NCI-H1436 (cell line): ENCODE measurements around the gene TSPAN18.

Experiments
- DNase-seq: peaks from one replicate; lab custom pipeline; 2025; lab: John Stamatoyannopoulos, UW

TSPAN18 gene

DNA sequence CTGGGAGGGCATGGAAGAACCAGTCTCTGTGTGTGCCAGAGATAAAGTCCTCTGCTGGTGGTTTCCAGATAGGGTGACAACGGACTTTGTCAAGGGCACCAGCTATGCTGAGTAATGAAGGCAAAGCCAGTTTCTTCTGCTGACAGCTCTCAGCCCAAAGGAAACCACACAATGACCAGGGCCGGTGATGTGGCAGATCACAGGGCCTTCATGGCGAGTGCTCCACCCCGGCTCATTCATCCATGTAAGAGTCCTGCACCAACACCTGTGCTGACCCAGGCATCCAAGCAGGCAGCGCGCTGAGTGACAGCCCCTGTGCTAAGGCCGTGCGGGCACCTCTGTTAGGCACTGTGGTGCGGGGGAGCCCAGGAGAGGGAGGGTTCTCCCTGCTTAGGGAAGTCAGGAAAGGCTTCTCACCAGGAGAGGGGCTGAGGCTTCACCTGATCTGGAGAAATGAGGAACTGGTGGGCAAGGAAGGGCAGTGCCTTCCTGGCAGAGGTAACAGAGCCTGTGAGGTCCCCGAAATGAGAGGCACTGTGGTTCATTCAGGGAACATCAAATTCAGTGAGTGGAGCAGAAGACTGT, 190.1 kb downstream of the TSPAN18 start:
- no peak for DNase-seq

DNA sequence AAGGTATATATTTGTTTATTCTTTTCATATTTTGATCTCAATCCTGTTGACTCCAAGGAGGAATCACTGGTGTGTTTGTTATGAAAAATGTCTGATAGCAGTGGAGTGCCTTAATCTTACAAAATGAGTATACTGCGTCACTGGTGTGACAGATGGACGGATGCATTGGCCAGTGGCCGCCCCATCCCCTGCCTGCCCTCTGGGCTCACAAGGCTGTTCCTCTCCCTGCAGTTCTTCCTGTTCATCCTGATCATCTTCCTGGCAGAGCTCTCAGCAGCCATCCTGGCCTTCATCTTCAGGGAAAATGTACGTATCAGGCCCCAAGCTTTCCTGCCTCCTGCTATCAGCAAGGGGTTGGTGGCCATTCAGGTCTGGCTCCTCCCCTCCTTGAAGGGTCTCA, 191.0 kb downstream of the TSPAN18 start:
- DNase-seq: no peak

DNA sequence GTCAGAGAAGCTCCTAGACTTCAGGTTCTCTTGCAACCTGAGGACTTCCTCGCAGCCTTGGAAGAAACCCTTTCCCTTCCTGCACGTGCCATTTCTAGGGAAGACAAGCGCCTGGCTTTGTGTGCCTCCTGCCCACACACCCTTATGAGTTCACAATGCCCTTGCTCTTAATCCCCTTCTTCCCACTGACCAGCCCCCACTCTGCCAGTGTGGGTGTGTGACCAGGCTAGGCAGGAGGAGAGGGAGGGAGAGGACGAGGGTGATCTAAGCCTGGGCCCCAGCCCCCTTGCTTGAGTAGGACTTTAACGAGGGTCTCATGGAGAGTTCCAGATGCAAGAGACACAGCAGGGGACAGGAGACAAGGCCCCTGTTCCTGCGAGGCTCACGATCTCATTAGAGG, 193.7 kb downstream of the TSPAN18 start:
- no peak for DNase-seq

DNA sequence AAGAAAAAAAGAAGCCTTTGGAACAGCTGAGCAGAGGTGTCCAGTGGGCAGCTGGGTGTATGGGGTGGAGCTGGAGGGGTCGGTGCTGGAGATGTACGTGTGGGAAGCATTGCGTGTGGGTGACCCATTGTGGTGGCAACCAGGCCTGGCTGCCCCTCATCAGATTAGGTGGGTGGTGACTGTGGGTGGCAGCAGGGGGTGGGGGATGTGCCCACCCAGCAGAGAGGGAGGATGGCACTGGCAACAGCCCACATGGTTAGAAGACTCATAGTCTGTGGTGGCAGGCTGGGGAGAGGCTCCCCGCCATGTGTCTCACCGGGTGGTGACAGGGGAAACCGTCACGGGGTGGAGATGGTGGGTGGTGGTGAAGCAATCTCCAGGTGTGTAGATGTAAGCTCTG, 196.4 kb downstream of the TSPAN18 start:
- DNase-seq: no peak

DNA sequence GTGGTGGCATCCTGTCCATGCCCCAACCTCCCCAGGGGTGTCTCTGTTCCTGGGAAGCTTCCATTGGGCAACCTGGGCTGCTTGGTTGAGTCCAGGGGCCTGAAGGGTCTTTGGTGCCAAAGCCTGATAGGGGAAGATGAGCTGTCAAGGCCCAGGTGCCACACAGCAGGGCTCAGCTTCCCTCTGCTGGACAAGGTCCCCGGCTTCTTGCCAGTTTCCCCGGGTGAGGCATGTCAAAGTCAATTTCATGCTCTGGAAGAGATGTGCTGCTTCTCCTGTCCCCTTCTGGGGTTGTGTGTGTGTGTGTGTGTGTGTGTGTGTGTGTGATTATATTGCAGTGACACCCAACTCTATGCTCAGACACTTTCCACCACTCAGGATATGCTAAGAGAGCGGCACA, 197.0 kb downstream of the TSPAN18 start:
- DNase-seq: no peak

DNA sequence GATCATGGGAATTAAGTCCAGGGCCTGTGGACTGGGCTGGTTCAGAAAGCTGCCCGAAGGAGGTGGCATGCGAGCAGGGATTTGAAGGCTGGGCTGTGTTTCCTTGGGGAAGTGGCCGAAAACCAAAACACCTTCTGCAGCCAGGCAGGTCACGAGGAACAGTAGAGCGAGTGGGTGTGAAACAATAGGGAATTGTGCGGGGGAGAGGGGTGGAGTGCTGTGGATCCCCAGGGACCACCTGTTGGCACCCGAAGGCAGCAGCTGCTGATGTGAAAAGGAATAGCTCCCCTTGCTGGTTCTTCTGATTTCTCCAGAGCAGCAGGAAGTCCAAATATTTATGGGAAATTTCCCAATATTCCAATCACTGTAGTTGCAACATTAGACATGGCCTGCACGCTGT, 199.3 kb downstream of the TSPAN18 start:
- DNase-seq: no peak

DNA sequence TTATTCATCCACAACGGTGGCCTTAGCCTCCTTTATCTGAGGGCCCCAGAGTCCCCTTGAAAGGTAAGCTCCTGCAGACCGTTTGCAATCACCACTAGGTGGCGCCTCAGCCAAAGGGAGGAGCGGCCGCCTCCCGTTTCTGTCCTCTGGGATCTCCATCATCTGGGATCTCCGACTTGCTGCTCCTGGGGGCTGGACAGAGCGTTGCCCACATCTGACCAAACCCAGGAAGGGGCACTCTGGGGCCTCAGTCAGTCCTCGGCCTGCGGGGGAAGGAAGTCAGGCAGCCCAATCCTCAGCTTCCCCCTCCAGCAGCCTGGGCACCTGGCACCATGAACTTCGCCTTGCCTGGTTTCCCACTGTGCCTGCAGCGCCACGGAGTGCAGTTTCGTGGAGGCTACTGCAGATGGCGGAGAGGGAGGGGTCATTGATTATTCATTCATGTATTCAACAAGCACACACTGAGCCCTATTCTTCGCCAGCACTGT, 200.5 kb downstream of the TSPAN18 start:
- DNase-seq: peak; percentile 75

DNA sequence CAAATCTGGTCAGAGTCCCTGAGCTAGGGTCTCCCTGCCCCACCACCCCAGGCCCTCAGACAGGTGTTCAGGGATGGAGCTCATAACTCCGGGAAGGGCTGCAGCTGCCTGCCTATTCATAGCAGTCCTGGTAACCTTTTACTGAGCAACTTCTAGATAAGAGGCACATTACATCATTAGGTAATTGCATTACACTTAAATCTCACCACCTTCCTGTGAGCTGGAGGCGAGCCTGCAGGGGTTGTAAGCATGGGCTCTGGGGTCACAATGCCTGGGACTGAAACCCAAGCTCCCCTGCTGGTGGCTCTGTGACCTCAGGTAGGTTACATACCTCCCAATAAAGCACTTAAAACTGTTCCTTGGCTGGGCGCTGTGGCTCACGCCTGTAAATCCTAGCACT, 201.4 kb downstream of the TSPAN18 start:
- no peak for DNase-seq

DNA sequence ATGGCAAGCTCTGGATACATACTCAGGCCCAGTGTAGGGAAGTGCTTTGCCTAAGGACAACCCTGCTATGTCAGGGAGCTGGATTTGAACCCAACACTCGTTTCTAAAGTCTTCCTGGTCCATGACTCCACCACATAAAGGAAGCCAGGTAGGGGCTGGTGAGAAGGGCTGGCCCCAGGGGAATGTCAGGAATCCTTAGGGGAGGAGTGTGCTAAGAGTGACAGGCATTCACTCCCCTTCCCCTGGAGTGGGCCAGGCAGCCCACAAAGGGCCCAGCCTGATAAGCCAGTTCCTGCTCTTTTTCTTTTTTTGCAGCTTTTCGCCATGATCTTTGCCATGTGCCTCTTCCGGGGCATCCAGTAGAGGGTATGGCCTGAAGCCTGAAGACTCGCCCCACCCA, 202.1 kb downstream of the TSPAN18 start:
- peak; percentile 30 for DNase-seq

DNA sequence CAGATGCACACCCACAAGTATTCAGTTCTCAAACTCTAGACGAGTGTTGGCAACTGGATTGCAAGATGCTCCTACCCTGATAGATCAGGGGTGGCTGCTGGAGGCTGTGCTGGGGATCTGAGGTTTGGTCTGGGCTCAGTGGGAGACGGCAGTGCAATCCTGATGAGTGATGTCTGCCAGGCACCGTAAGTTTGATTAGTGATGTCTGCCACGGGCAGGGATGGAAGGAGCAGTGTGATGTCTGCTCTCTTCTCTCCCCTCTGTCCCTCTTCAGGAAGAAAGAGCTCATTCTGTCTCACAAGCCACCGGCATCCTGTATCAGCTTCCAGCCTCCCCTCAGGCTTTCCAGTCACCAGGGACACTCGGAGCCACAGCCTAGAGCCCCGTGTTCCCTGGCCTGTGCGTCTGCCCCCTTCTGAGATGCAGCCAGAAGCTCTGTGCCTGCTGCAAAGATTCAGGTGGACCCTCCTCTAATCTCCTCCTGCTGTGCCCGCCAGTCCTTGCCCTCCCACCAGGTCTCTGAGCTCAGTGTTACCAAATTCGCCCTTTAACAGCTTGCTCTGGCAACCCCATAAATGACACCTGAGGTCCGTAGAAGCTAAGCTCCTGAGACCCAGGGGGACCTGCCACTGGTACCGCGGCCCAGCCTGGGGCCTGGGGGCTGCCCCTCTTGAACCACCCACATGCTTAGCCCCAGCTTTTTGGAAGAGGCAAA, 204.0 kb downstream of the TSPAN18 start:
- no peak for DNase-seq

DNA sequence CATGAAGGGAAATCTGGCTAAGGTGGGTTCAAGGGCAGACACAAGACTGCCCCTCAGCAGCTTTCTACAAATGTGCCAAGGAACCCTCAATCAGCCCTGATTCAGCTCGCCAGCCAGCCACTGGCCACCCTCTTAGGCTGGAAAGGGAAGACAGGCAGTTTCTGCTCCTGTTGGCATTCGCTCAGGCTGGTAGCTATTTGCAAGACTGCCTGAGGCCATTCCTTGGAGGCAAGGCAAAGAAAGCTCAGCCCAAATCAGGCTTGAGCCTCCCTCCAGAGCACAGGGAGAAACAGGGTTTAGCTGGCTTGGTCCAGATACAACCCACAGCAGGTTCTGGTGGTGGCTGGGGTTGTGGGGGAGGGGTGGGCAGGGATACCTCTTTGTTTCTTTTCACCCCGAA, 204.7 kb downstream of the TSPAN18 start:
- DNase-seq: no peak

DNA sequence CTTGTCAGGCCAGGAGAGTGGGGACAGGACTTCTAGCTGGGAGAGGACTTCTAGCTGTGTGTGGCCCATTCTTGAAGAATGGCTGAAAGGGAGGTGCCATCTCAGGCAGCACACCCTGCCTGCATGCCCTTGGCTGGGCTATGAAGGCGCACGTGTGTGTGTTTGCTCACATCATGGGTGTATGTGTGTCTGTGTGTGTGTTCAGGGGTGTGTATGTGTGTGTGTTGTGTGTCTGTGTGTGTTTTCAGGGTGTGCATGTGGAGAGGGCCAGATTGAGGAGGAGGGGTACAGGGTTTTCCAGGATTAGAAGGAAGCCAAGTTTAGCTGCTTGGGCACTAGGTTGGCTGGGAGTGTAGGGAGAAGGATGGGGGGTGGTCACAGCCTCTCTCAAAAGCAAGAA, 207.3 kb downstream of the TSPAN18 start:
- DNase-seq: no peak

DNA sequence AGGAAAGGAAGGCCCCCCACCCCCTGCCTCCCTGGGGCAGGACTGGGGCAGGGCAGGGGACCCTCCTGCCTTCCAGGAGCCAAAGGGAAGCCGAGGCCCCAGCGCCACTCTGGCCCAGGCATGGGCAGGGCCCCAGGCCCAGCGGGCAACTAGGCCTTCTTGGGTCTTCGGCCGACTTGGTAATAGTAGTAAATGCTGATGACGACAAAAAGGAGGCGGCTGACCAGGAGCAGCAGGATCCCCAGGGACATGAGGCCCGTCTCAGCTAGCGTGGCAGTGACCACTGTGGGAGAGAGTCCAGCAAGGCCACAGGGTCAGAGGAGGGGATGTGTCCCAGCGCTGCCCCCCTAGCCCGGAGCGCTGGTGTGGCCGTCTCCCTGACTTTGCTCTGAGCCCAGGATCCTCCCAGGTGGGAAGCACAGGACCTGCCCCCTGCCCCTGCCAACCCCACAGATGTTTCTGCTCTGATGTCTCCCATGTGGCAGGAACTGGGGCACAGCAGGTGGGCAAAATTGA, 208.0 kb downstream of the TSPAN18 start:
- no peak for DNase-seq

DNA sequence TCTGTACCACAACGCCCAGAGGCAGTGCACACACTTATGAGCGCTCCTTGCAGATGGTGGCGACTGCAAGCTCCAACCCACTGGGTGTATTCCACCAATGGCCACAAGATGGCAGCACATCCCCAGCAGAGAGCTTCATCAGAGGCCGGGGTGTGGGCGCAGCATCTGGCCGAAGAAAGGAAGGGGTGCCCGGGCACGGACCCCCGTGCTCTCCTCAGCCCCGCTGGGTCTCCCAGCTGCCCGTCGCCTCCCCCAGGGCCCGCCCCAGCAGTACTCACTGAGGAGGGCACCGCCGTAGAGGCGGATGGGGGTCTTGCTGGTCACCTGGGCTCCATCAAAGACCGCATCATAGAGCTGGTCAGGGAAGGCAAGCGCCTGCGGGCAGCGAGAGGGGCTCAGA, 209.8 kb downstream of the TSPAN18 start:
- DNase-seq: peak; percentile 74

DNA sequence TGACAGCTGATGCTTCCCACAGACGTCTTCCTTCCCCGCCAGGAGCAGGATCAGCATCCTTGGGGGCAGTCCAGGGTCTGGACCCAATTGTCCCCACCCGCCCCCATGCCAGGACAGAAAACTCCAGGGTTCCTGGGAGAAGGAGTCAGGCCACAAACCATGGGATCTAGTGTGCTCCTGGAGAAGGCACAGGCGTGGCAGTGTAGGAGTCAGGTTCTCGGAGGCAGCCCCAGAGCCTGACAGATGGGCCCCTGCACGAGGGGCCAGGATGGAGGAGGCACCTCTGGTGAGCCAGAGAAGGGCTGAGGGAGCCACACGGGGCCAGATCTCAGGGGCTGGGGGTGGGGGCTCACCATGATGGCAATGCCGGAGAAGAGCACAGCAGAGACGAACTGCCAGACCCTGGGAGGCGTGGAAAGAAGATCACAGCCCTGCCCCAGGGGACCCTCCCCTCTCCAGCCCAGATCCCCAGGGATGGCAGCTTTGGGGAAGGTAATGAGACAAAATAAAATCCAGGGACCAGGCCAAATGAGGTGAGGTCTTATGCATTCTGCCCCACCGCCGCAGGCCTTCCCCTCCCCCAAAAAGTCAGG, 210.3 kb downstream of the TSPAN18 start:
- DNase-seq: peak; percentile 32

DNA sequence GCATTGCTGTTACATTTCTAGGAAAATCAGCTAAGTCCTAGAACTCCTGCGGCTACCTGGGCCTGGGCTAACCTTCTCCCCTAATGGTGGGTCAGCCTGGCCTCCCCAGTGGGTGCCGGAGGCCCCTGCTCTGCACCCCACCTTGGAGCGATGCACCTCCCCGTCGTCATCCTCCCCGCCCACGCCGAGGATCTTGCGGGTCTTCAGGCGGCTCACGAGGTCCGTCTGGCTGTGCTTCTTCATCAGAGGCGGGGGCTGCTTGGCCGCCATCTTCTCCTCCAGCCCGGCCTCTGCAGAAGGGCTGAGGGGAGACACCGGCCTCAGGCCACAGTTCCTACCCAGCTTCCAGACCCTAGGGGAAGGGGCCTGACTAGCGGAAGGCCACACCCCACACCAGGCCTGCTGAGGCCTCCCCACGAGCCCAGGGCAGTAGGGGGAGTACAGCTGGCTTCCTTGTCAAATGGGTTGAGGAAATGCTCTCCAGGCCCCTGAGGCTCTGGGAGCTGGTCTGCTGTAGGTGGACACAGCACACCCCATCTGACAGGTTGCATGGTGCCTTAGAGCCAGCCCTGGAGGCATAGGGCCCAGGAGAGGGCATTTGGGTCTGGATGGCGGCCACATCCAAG, 211.4 kb downstream of the TSPAN18 start:
- no peak for DNase-seq

DNA sequence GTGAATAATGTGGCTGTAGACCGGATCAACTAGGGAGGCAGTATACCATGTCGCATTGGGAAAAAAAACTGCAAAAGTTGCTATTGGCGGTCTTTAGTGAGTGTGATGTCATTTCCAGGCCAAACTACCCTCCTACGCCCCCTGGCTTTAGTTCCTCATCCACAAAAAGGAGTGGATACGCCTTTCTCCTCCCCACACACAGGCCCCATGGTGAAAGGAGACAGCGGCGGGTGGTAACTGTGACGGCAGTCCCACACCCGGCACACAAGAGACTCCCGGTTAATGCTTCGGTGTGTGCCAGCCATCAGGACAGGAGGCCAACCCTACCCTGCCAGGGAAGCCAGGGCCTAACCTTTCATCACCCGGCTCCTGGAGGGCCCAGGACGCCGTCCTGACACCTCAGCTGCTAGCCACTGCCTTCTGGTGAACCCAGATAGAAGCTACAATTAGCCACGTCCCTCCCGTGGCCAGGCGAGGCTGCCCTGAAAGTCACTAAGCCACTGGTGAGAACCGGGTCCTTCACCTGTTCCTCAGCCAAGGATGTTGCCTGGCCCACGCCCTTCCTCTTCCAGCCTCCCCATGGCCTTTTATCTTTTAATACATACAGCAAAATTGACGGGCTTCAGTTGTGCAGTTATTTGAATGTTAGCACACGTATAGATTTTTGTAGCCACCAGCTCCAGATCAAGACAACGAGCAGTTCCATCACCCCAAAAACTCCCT, 213.1 kb downstream of the TSPAN18 start:
- DNase-seq: no peak

DNA sequence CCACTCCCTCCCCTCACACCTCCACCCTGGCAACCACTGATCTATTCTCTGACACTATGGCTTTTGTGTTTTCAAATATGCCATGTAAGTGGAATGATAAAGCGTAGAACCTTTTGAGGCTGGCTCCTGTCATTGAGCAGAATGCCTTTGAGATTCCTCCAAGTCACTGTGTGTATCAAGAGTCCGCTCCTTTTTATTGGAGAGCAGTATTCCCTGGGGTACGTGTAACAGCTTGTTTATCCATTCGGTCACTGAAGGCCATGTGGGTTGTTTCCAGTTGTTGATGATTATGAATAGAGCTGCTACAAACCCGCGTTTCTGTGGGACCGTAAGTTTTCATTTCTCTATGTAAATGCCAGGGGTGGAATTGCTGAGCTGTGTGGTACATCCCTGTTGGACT, 213.6 kb downstream of the TSPAN18 start:
- DNase-seq: no peak

DNA sequence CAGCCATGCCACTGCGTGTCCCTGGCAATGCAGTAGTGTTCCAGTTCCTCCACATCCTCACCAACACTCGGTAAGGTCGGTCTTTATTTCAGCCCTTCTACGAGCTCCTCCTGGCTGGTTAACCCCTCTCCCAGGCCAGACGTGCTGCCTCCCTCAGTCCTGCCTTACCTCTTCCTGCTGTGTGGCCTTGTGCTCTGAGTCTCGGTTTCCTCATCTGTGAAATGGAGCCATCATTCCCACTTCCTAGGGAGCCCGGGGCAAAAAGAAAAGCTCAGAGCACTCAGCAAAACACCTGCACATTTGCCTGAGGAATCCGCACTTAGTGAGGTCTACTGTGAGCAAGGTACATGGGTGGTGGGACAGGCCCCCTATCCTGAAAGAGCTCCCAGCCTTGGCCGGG, 214.1 kb downstream of the TSPAN18 start:
- no peak for DNase-seq

DNA sequence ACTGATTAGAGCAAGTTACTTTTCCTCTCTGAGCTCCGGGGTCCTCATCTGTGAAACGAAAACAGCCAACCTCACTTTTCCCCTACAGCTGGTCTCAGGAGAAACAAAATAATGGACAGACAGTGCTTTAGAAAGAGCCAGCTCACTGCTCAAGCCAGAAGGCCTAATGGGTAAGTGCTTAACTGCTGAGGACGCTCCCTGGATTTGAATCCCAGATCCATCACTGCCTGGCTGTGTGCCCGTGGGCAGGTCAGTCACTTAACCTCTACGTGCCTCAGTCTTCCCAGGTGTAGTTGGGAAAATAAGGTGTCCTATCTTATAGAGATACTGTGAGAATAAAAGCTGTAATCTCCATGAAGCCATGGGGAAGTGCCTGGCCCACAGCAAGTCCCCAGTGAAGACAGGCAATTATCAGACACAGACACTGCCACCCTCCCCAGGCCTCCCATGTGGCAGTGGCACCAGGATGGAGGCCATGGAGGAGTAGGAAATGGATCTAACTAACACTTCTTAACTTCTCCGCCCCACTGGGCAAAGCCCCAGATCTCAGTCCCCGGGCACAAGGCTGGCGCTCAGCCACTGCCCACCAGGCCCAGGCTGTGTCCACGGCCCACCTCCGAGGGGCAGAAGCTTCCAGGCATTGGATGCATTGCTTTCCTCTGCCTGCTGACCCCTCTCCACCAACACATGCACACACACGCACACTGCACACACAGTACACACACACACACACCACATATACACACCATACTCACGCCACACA, 214.7 kb downstream of the TSPAN18 start:
- DNase-seq: no peak
